HCT116 (cell line): ENCODE data around the gene THSD4. TPM values are rescaled to one million over a fixed set of nuclear protein-coding genes. Genes with fewer than 3 reads are reported as not detected.

Source experiments
- ATAC-seq: fragments of 200-7000 bp; cut with Tn5 transposase; 2 replicates; pipeline ENCODE4 v1.9.1; 2020; ENCODE audit warnings: mild to moderate bottlenecking, moderate library complexity
- BruUV-seq: library from RNA; stranded (reverse); fragments of 400-500 nt; replicated peaks from 2 replicates; lab custom pipeline; 2021; lab: Mats Ljungman, UMichigan
- CTCF ChIA-PET: fragments of 300-600 bp; sonication (Branson Sonifier 250); formaldehyde crosslinking; loops from one replicate; lab custom pipeline; 2021; ENCODE audit warnings: antibody characterized with exemption; lab: Charles Lee
- POLR2A ChIA-PET: fragments of 300-600, 350-600 bp; sonication (Branson Sonifier 250); formaldehyde crosslinking; loops from one replicate; lab custom pipeline; 2021; ENCODE audit warnings: antibody characterized with exemption; lab: Charles Lee
- RAD21 ChIA-PET, 2 experiments: fragments of 300-600 bp; sonication (Branson Sonifier 250); formaldehyde crosslinking; loops; one replicate each; lab custom pipeline; 2023; ENCODE audit warnings: low total read pairs in 2 of 2; ENCODE audit not compliant: uncharacterized antibody in 2 of 2, unreplicated experiment in 2 of 2, low non-redundant PET in 1 of 2; lab: Charles Lee
- DNase-seq: peaks from one replicate; pipeline ENCODE4 v3.0.0-alpha.2; 2010; ENCODE audit warnings: low read depth, low spot score
- H2AFZ ChIP-seq: fragments of 200-600 bp; shearing (Covaris generic), sonication (generic); 2 replicates; pipeline ENCODE4 v1.6.1; 2017; ENCODE audit warnings: low read depth, mixed run types, mixed read lengths, antibody characterized with exemption, low read length; ENCODE audit not compliant: poor library complexity, severe bottlenecking
- H3K27ac ChIP-seq: 2 replicates; pipeline ENCODE4 v1.5.1; 2012; ENCODE audit warnings: low read depth, low read length
- H3K27me3 ChIP-seq: fragments of 200-600 bp; sonication (generic); 2 replicates; pipeline ENCODE4 v1.6.1; 2016; ENCODE audit warnings: mixed run types, low read length, mixed read lengths; ENCODE audit not compliant: insufficient read depth
- H3K36me3 ChIP-seq, 2 experiments: fragments of 200-500 bp in 1 of 2; fragments of 200-600 bp in 1 of 2; sonication (Bioruptor generic) in 1 of 2; sonication (generic) in 1 of 2; 2 replicates each; pipeline versions ENCODE4 v1.5.1 to v1.6.1; 2014 to 2016; ENCODE audit warnings: low read length in 2 of 2, inconsistent platforms in 1 of 2, mixed read lengths in 1 of 2, mixed run types in 1 of 2; ENCODE audit not compliant: insufficient read depth in 2 of 2, control insufficient read depth in 1 of 2
- H3K4me1 ChIP-seq, 2 experiments: fragments of 200-600 bp in 1 of 2; sonication (generic) in 1 of 2; 2 replicates each; pipeline versions ENCODE4 v1.5.1 to v1.6.1; 2012 to 2017; ENCODE audit warnings: low read length in 2 of 2, inconsistent platforms in 1 of 2, mild to moderate bottlenecking in 1 of 2, mixed read lengths in 1 of 2, mixed run types in 1 of 2, moderate library complexity in 1 of 2; ENCODE audit not compliant: insufficient read depth in 2 of 2, control insufficient read depth in 1 of 2
- H3K4me2 ChIP-seq: fragments of 200-600 bp; sonication (generic); 2 replicates; pipeline ENCODE4 v1.6.1; 2017; ENCODE audit warnings: mixed run types, low read length, mixed read lengths
- H3K4me3 ChIP-seq, 2 experiments: fragments of 200-600 bp in 1 of 2; sonication (generic) in 1 of 2; replicated peaks in 1 of 2; 2 replicates each; pipeline ENCODE4 v1.5.1; 2011 to 2016; ENCODE audit warnings: low read length in 2 of 2, control low read depth in 1 of 2, low read depth in 1 of 2, mild to moderate bottlenecking in 1 of 2, mixed read lengths in 1 of 2, mixed run types in 1 of 2
- H3K79me2 ChIP-seq: fragments of 200-600 bp; sonication (generic); 2 replicates; pipeline ENCODE4 v1.6.1; 2017; ENCODE audit warnings: mild to moderate bottlenecking, mixed run types, low read length, moderate library complexity, mixed read lengths; ENCODE audit not compliant: insufficient read depth
- H3K9ac ChIP-seq: fragments of 200-600 bp; sonication (generic); 2 replicates; pipeline ENCODE4 v1.6.1; 2016; ENCODE audit warnings: low read length, mixed read lengths
- H3K9me2 ChIP-seq: fragments of 200-600 bp; sonication (generic), shearing (Covaris generic); 2 replicates; pipeline ENCODE4 v1.6.1; 2017; ENCODE audit warnings: mixed run types, mild to moderate bottlenecking, moderate library complexity; ENCODE audit not compliant: insufficient read depth
- H3K9me3 ChIP-seq, 2 experiments: fragments of 200-500 bp in 1 of 2; fragments of 200-600 bp in 1 of 2; sonication (Bioruptor generic) in 1 of 2; sonication (generic) in 1 of 2; 2 replicates each; pipeline ENCODE4 v1.6.1; 2014 to 2017; ENCODE audit warnings: low read length in 2 of 2, mixed read lengths in 2 of 2, inconsistent platforms in 1 of 2, low read depth in 1 of 2, mild to moderate bottlenecking in 1 of 2, mixed run types in 1 of 2, moderate library complexity in 1 of 2; ENCODE audit not compliant: control insufficient read depth in 1 of 2, insufficient read depth in 1 of 2
- H4K20me1 ChIP-seq: fragments of 200-600 bp; sonication (generic), shearing (Covaris generic); 2 replicates; pipeline ENCODE4 v1.6.1; 2017; ENCODE audit warnings: mixed run types, mild to moderate bottlenecking, moderate library complexity; ENCODE audit not compliant: insufficient read depth
- CBX3 ChIP-seq: IDR thresholded peaks from 2 replicates; pipeline ENCODE4 v1.6.1; 2012; ENCODE audit warnings: low read depth
- EZH2phosphoT487 ChIP-seq: fragments of 200-600 bp; IDR thresholded peaks from 2 replicates; pipeline ENCODE4 v1.6.1; 2018; ENCODE audit warnings: antibody characterized with exemption, borderline replicate concordance
- FOSL1 ChIP-seq: IDR thresholded peaks from 2 replicates; pipeline ENCODE4 v1.6.1; 2012; ENCODE audit warnings: low read depth
- POLR2AphosphoS5 ChIP-seq: IDR thresholded peaks from 2 replicates; pipeline ENCODE4 v1.6.1; 2011; ENCODE audit warnings: mild to moderate bottlenecking, low read depth, low read length, moderate library complexity
- REST ChIP-seq: IDR thresholded peaks from 2 replicates; pipeline ENCODE4 v1.6.1; 2012; ENCODE audit warnings: low read depth
- ZBTB33 ChIP-seq: IDR thresholded peaks from 2 replicates; pipeline ENCODE4 v1.6.1; 2011; ENCODE audit warnings: mild to moderate bottlenecking, low read length, moderate library complexity; ENCODE audit not compliant: insufficient replicate concordance; ENCODE audit errors: extremely low read depth
- ZNF274 ChIP-seq: fragments of 200-500 bp; sonication (Bioruptor generic); IDR thresholded peaks from 2 replicates; pipeline ENCODE4 v1.6.1; 2014; ENCODE audit warnings: mild to moderate bottlenecking, low read depth, low read length, inconsistent platforms
- intact Hi-C: fragments of 100-400 bp; cut with micrococcal nuclease; formaldehyde crosslinking; loops from 2 replicates; pipeline ENCODE4 v1.10.0; 2022
- total RNA-seq: library from RNA; stranded (reverse); gene quantifications from one replicate; pipeline ENCODE4 v1.2.1, GENCODE V29; 2021; ENCODE audit not compliant: unreplicated experiment
- TF ChIP-seq, protein P1 (sequence below): IDR thresholded peaks from 2 replicates; pipeline ENCODE4 v1.6.1; 2012
- TF ChIP-seq, protein P2 (sequence below): IDR thresholded peaks from 2 replicates; pipeline ENCODE4 v1.6.1; 2012

Gene THSD4
- total RNA-seq, 1 experiment from 2014 or later: 30.5 TPM

DNA sequence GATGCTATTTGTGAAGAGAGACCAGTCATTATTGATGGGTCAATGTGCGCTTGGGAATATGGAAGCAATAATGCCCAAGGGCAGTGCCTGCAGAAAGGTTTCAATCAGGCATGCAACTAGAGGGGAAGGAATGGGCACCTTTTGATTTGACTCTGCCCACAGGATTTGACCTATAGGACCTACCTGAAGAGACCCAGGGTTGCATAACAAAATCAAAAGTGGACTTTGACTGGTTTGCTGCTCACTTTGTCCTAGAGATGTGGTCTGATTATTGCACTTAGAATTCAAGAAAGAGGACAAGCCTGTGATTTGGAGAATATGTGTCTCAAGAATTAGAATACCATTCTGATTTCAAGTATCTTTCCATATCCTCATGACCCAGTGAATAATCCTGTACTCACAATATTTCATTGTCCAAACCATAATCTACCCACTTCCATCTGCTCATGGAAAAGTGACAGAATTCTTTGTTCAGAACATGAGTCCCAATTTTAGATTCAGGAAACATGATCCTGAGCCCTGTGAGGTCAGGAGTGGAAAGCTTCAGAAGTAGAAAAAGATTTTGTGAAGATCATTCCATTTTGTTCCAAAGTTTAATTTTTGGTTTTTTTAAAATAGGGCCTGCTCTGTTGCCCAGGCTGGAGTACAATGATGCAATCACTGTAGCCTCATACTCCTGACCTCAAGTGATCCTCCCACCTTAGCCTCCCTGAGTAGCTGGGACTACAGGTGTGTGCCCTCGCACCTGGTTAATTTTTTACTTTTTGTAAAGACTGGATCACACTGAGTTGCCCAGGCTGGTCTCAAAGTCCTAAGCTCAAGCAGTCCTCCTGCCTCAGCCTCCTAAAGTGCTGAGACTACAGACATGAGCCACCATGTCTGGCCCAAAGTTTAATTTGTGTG is 543.8 kb downstream of the THSD4 start:
- POLR2A ChIA-PET: no interaction called here
- ATAC-seq: no peak
- RAD21 ChIA-PET: no interaction called here

GRCh38 chr15:71659730-71660067 is 544.4 kb downstream of the THSD4 start:
- Histone ChIP-seq H3K27ac (no peak overlapping the region), H3K36me3 (no peaks in the 10 kb centered on the region), H4K20me1 (no peaks in the 10 kb centered on the region), H3K27me3 (no peaks in the 10 kb centered on the region), H3K9ac (no peak overlapping the region), H3K4me3 (no peak overlapping the region), H2AFZ (no peak overlapping the region), H3K4me2 (no peak overlapping the region), H3K9me3 (no peaks in the 10 kb centered on the region), H3K79me2 (no peaks in the 10 kb centered on the region), H3K9me2 (no peaks in the 10 kb centered on the region), H3K4me1 (no peaks in the 10 kb centered on the region)
- RAD21 ChIA-PET: no interaction called here
- POLR2A ChIA-PET: no interaction called here
- ATAC-seq (no peak), DNase-seq (no peak)
- CTCF ChIA-PET: no interaction called here
- no peak for TF ChIP-seq REST
- TF ChIP-seq ZBTB33: no peak
- no peak for TF ChIP-seq CBX3
- no peak for TF ChIP-seq EZH2phosphoT487
- TF ChIP-seq, protein P1, sequence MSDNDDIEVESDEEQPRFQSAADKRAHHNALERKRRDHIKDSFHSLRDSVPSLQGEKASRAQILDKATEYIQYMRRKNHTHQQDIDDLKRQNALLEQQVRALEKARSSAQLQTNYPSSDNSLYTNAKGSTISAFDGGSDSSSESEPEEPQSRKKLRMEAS: no peak
- no TSS peak for BruUV-seq
- intact Hi-C loops: no loop called here

More for the DNA sequence above, 543.8 kb downstream of the THSD4 start:
- H3K9me3 ChIP-seq: no peaks in the 10 kb centered on the region
- no peak overlapping the region for H3K9ac ChIP-seq
- H3K4me2 ChIP-seq: no peak overlapping the region
- no peak for TF ChIP-seq ZNF274
- no peak for TF ChIP-seq POLR2AphosphoS5
- TF ChIP-seq, protein P2, sequence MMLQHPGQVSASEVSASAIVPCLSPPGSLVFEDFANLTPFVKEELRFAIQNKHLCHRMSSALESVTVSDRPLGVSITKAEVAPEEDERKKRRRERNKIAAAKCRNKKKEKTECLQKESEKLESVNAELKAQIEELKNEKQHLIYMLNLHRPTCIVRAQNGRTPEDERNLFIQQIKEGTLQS: no peak
- no peak for TF ChIP-seq FOSL1
- no peak for TF ChIP-seq EZH2phosphoT487
- no peaks in the 10 kb centered on the region for H3K9me2 ChIP-seq
- CTCF ChIA-PET: no interaction called here
- intact Hi-C loops: no loop called here
- BruUV-seq: no TSS peak
- H3K27me3 ChIP-seq: no peaks in the 10 kb centered on the region
- no peaks in the 10 kb centered on the region for H3K79me2 ChIP-seq
- H4K20me1 ChIP-seq: no peaks in the 10 kb centered on the region
- no peak overlapping the region for H2AFZ ChIP-seq
- DNase-seq: no peak
- no peaks in the 10 kb centered on the region for H3K36me3 ChIP-seq
- no peak overlapping the region for H3K4me3 ChIP-seq
- no peak overlapping the region for H3K27ac ChIP-seq
- no peaks in the 10 kb centered on the region for H3K4me1 ChIP-seq
